HG03521 (cell line): Measurements from ENCODE around the gene LYST.
"Not testable (repeated sequence)": the region's sequence is repeated elsewhere in the genome, so short reads cannot be mapped to it uniquely, and the experiment has no call there.

Experiments used
- ATAC-seq: cut with Tn5 transposase; IDR thresholded peaks from one replicate; pipeline ENCODE4 v1.9.1; 2021; ENCODE audit warnings: mild to moderate bottlenecking, moderate library complexity; ENCODE audit not compliant: unreplicated experiment

Gene LYST

DNA sequence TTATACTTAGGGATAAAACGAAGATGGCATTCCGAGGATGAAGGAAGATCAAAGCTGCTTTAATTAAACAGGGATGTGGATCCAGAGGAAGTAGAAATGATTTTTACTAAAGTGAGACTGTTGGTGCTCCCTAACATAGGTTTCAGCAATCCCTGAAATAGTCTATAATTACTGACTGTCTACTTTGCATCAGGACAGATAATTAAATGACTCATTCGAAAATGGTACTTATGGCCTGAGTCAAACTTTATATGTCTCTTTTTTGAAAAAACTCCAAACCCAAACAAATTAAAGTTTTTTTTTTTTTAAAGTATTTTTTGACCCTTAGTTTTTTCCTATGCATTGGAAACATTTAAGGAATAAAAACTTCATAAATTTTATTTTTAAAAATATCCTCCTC lies 90.3 kb downstream of the LYST start:
- no peak for ATAC-seq

DNA sequence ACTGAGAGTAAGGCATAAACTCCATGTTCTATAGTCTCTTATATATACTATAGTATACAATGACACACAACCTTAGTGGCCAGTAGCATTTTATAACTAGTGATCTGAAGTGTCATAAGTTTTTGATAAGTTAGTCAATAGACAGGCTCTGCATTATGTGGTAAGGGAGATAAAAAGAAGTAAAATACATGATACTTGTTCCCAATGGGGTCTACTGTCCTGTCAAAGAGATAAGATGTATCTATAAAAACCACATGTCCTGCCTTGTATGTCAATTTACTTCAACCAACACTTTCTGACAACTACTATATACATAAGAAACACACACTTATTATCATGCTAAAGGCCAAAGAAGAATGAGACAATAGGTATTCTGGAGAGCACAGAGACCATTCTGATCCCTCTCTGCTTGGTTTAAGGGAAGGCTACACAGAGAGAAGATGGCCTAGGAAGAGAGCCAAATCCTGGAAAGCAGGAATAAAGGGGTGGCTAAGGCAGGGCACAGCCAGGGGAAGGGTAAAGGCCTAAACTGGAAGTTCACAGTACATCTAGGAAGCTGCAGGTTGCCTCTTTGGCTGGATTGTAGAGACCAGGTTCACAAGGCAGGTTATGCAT lies 91.4 kb downstream of the LYST start:
- ATAC-seq = no peak

DNA sequence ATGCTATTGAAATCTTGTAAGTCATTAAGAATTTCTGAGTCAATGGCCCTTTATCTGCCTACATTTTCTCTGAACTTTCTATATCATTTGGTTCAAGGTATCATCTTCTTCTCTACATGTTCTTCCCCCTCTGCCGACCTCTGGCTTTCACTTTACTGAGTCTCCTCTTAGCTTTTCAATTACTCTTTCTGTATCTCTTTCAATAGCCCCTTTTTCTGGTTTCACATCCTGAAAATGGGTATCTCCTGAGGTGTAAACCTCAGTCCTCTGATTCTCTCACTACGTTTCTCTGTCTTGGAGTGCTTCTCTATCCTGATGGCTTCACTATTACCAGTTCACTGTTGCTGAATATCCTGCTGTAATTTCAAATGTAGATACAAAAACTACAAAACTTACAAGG lies 98.9 kb downstream of the LYST start:
- peak; percentile 79 for ATAC-seq

DNA sequence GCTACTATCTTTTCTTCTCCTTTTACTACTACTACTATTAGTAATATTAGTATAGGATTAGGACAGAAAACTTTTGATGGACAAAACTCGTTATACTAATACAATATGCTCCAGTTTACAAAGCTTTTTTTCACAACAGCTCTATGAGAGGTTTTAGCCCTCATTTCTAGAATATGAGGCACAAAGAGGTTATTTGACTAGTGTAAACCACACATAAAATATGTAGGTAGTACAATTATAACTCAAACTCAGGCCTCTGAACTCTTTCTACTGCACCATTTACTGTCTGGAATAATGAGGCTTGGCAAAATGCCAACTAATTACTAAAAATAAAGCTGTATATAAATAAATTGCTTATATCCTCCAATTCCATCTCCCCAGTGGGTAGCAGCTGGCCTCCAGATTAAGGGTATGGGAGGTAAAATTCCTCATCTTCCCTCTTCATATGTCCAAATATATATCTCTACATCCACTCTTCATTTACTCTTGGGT lies 99.9 kb downstream of the LYST start:
- ATAC-seq = no peak

DNA sequence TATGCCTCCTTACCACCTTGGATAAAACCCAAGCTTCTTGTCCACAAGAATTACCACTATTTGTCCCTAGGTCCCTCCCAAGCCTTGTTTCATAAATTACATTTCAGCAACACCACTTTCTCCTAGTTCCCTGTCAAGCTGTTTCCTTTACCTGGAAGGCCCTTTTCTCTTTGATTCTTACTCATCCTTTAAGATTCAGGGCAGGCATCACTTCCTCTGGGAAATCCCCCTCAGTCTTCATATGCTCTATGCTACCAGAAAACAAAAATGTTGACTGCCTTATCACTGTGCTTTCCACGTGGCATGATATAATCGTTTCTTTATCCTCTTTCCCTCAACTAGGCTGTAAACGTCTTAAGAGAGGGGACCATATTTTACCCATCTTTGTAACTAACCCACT lies 102.7 kb downstream of the LYST start:
- no peak for ATAC-seq

DNA sequence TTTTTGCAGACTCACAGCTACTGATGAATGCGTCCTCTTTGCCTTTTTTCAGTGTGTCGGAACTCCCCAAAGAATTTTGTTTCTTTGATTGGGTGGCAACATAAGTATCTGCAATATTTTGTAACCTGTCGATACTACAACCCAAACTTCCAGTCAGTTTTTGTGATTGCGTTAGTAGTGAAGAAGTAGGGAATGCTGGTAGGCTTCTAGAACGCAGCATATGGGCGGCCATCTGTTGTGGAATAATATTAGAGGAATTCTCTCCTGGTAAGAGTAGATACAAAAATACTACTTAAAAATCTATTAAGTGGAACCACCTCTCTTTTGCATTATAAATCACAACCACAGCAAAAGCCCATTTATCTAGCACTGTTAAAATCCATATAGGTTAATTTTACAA lies 107.4 kb downstream of the LYST start:
- no peak for ATAC-seq

DNA sequence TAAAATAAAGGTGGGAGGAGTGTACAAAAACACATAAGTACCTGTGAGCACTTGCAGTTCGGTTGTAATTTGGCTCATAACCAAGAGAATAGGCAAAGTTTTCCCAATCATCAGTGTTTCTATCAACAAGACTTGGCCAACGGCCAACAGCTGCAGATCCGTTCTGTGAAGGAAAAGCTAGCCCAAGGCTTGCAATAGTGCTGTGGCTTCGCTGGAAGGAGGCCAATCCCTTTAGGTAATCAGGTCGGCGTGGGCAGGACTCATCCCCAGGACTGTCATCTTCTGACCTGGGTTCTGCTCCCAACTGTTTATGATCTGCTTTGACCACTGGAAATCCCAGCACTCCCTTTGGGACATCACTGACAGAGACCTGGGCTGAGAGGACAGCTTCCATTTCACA lies 107.8 kb downstream of the LYST start:
- ATAC-seq = no peak

DNA sequence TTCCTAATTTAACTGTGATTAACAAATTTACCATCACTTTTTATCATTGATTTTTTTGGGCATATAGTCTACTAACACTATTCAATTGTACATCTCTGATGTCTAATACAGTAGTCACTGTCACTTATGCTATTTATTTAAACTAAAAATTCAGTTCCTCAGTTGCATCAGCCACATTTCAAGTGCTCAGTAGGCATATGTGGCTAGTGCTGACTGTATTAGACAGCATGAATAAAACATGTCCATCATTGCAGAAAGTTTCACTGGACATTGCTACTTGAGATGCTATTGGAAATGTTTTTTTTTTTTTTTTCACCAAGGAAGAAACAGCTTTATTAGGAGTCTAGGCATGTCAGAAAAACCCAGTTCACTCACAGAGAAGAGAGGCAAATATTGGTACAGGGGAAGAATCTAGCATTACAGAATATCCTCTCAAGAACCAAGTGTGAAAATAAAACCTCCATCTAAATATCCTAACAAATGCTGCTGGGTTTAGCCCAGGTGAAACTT lies 109.1 kb downstream of the LYST start:
- no peak for ATAC-seq

DNA sequence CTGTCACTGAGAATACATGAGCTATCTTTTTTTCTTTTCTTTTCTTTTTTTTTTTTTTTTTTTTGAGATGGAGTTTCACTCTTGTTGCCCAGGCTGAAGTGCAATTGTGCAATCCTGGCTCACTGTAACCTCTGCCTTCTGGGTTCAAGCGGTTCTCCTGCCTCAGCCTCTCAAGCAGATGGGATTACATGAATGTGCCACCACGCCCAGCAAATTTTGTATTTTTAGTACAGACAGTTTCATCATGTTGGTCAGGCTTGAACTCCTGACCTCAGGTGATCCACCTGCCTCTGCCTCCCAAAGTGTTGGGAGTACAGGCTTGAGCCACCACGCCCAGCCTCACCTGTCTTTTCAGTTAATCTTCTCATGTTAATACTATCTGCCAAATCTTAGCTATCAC lies 112.5 kb downstream of the LYST start:
- ATAC-seq = not testable (repeated sequence)

DNA sequence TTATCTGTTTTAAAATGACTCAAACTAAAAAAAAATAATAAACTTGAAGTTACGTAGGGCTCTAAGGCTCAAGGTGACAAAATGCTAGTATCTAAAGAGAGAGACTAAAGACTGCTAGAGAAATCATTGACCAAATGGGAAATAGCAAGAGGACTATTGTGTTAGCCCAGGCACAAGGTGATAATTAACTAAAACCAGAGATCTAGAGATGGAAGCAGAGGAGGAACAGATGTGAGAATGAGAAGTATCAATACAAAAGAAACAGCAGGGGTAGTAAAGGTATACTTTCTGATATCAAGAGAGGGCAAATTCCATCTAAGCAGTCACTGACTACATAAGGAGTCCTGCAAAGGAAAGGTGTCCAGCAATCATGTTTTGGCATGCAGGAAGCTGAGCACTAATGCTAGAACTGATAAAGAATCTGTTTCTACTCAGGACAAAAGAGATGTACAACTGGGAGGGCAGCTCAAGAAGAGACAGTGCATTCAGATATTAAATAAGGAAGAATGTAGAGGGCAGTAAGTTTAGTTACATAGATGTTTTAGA lies 116.9 kb downstream of the LYST start:
- no peak for ATAC-seq

DNA sequence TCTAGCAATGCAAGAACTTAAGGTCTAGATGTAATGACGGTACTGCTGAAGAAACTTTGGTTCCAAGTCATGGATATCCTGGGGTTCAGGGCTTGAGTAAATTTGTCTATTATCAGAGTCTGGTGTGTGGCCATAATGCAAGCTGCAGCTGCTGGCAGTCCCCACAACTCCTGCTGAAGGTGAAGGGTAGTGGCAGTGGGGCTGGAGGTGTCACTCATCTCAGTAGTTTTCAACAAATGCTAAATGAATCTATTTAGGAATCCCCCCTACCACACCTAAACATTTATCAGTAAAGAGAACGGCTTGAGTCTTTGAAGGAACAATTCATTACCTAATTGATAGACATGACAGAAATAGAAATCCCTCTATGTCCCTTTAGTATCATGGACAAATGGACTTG lies 118.0 kb downstream of the LYST start:
- no peak for ATAC-seq

DNA sequence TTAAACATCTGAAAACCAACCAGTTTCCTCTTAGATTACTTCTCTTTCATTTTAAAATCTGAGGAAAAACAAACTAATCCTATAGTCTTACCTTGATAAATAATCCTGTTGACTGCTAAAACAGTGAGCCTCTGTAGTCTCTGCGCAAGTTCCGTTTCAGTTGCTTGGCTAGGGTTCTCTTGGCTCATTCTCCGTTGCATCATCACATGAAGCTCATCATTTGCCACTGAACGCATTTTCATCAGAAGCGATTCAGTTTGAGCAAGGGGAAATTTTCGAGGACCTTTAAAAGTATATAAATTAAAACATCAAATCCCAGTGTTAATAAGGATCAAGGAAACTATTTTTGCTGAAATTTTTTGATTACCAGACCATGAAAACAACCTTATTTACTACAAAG lies 120.5 kb downstream of the LYST start:
- no peak for ATAC-seq

DNA sequence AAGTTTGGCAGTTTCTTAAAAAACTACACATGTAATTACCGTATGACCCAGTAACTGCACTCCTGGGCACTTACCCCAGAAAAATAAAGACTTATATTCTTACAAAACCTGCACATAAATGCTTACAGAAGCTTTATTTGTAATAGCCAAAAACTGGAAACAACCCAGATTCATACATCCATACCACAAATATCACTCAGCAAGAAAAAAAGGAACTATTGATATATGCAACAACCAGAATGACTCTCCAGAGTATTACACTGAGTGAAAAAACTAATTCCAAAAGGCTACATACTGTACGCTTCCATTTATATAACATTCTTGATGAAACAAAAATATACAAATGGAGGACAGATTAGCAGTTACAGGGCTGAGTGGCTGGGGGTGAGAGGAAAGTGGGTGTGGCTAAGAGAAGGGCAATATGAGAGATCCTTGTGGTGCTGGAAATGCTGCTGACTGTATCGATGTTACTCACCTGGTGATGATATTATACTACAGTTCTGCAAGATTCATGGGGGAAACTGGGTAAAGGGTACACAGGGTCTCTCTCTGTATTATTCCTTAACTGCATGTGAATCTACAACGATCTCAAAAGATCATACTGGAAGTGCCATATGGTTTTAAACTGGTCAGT lies 121.1 kb downstream of the LYST start:
- no peak for ATAC-seq

DNA sequence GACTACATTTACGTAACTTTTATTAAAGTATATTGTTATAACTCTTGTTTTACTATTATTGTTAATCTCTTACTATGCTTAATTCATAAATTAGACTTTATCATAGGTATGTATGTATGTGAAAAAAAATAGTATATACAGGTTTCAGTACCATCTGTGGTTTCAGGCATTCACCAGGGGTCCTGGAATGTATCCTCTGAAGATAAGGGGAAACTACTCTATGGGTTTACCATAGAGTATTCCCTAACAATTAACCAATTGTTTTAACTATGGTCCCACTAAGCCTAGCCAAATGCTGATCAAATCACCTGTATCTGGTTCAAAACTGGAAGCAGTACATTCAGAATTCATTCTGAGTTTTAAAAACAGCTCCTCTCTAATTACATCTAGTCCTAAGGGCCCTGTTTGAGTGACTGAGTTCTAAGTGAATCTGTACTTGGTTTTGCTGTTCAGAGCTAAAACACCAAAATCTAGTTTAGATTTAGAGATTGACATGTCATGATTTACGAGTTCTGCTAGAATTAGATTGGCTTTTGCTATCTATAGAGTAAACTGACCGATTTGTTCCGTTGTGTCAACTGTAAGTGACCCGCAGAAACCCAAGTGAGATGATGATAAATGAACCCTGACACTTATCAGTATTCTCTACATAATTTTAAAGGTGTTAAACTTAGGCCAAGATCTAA lies 123.6 kb downstream of the LYST start:
- ATAC-seq = no peak

DNA sequence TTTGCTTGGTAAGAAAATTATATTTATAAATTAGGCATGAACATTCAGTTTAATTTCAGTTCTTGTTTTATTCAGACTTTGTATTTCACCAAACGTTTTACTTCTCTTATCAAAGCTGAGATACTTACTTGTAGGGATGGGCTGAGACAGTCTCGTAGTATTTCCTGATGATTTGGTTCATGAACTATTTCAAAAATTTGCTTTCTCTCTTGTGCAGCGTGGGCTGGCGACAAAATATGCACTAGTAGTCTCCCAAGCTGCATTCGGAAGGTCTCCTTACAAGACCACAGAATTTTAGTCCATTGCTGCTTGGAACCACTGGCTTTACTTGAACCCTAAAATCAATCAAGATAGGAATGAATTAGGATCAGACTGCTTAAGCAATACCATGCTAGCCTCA lies 125.4 kb downstream of the LYST start:
- ATAC-seq = no peak

DNA sequence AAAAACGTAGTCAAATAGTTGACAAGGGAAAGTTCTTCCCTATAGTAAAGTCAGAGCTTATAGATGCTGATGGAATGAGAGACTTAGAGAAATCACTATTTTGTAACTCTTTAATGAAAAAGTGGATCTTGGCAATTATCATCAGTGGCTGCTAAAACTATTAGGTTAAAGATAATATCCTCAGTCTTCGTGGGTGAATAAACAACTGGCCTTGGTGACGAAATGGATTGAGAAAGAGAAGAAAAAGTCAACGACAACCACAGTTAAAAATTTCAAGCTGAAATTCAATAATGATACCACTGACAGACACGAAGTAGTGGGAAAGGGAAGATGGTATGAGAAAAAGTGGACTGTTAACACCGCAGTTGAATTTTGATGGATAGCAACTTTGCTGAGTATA lies 127.1 kb downstream of the LYST start:
- no peak for ATAC-seq

DNA sequence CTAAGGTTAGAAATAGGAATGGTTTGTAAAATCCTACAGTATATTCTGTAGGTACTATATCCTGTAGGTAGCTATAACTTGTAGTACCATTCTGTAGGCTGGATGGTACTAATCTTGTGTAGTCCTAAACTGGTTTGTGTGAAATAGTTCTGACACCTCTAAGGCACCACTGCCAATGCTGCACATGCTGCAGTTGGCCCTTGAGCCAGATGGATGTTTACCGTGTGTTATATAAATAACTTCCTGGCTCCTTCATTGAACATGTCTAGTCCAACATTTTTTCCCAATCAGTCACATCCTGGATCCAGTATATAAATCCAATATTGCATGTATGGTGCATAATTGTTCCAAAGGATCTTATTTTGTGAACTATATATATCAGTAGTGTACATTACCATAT lies 127.6 kb downstream of the LYST start:
- no peak for ATAC-seq

DNA sequence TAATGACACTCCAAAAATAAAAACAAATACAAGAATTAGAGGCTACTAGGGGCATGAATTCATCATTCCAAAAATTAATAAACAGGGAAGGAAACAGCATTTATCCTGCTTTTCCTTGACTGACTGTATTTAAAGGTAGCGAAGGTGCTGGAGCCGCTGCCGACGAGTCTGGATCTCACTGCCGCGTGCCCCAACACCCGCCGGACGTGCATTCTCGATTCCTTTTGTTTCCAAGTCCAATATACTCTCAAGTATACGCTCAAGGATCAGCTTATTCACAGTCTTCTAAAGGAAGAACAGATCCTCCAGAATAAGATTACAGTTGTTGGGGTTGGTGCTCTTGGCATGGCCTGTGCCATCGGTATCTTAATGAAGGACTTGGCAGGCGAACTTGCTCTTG lies 129.0 kb downstream of the LYST start:
- no peak for ATAC-seq

DNA sequence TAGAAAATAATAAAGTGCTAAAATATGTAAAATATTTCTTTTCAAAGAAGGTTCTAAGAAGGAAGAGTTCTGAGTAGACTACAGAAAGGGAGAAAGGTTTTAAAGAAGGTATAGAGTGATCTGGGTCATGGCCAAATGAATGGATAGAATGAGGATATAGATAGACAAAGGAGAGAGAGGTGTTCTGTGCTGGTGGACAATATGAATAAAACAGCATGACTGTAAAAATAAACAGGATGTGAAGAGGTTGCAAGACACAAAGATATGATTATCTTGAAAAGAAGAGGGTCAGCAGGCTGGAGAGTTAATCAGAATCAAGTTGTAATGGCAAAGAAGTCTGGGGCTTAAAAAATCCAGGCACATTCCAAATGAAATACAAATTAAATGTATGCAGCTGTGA lies 130.4 kb downstream of the LYST start:
- ATAC-seq = no peak

DNA sequence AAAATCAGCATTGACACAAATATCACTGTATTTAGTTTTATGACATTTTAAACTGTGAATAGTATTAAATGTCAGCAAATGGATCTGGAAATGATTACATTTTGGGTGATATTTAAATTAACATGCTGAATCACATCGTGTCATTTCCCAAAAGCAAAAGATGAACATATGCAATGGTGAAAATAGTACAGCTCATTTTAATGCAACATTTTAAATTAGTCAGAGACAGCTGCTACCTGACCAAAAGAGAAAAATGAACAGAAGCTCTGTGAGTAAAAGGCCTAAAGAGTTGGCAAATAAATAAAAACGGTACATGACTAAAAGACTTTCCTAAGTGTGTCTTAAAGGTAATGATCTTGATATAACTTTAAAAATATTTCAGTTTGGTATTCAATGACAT lies 131.1 kb downstream of the LYST start:
- ATAC-seq = no peak

DNA sequence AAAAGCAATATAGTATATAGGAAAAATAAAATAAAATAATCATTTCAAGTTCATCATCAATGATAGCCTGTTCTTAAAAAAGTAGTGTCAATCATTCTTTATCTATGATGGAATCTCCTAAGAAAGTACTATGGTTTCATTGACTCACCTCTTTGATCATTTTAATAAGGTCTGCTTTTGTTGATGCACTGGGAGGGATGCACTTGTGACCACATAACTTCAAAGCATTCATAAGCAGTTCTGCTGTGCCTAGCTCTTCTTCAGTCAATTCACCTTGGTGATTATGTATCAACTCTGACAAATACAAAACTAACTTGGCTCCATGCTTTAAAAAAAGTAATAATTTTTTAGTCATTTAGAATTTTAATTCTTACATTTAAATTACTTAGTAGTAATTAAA lies 132.4 kb downstream of the LYST start:
- no peak for ATAC-seq

DNA sequence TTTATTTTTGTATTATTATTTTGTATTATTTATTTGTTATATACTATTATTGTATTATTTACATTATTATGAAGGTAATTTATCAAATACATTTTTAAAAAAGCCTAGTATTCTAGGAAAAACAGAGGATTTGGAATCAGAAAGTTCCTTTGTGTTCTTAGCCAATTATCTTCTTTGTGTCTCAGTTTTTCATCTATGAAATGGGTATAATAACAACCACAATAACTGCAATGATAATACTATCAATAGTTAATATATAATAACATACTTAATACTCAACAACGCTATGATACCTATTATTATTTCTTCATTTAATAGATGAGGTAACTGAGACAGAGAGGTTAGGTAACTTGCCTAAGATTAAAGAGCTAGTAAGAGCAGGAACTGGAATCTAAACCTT lies 136.7 kb downstream of the LYST start:
- no peak for ATAC-seq
